GM12878 (cell line): ENCODE measurements around the gene NKG7. TPM values are rescaled to one million over a fixed set of nuclear protein-coding genes. Genes with fewer than 3 reads are reported as not detected.

Source experiments
- CHD4 ChIP-seq: fragments of 200-600 bp; sonication (generic); IDR thresholded peaks from 2 replicates; pipeline ENCODE4 v1.6.1; 2016; ENCODE audit warnings: mild to moderate bottlenecking
- CREM ChIP-seq: IDR thresholded peaks from 2 replicates; pipeline ENCODE4 v1.6.1; 2014; ENCODE audit warnings: antibody characterized with exemption, low read depth
- E2F4 ChIP-seq: IDR thresholded peaks from 2 replicates; pipeline ENCODE4 v1.6.1; 2012; ENCODE audit warnings: low read depth, low read length, improper control_type of control experiment
- ETV6 ChIP-seq, 2 experiments: fragments of 450-650 bp in 1 of 2; IDR thresholded peaks in 1 of 2; conservative IDR thresholded peaks in 1 of 2; 2 replicates each; pipeline ENCODE4 v1.6.1; 2014; ENCODE audit warnings: antibody characterized with exemption in 1 of 2, borderline replicate concordance in 1 of 2, low read depth in 1 of 2, mild to moderate bottlenecking in 1 of 2, moderate library complexity in 1 of 2
- HDAC6 ChIP-seq: fragments of 200-600 bp; sonication (generic); IDR thresholded peaks from one replicate; pipeline ENCODE4 v1.8.0; 2017; ENCODE audit warnings: antibody characterized with exemption; ENCODE audit not compliant: unreplicated experiment
- KAT2A ChIP-seq: conservative IDR thresholded peaks from 2 replicates; pipeline ENCODE4 v1.6.1; 2011; ENCODE audit warnings: low read depth, low read length; ENCODE audit not compliant: control insufficient read depth
- KLF5 ChIP-seq: fragments of 450-650 bp; IDR thresholded peaks from 2 replicates; pipeline ENCODE4 v1.6.1; 2014; ENCODE audit warnings: mild to moderate bottlenecking; ENCODE audit not compliant: partially characterized antibody
- MAX ChIP-seq: IDR thresholded peaks from 2 replicates; pipeline ENCODE4 v1.6.1; 2012; ENCODE audit warnings: low read depth, low read length, improper control_type of control experiment
- MTA3 ChIP-seq: IDR thresholded peaks from 2 replicates; pipeline ENCODE4 v1.6.1; 2012; ENCODE audit warnings: low read length, inconsistent platforms, borderline replicate concordance
- MXI1 ChIP-seq: fragments of 150-350 bp; IDR thresholded peaks from 2 replicates; pipeline ENCODE4 v1.6.1; 2011; ENCODE audit warnings: low read depth, mild to moderate bottlenecking, inconsistent platforms, low read length, improper control_type of control experiment
- PAX8 ChIP-seq: fragments of 450-650 bp; IDR thresholded peaks from 2 replicates; pipeline ENCODE4 v1.6.1; 2017; ENCODE audit warnings: mild to moderate bottlenecking, moderate library complexity
- PBX3 ChIP-seq: IDR thresholded peaks from 2 replicates; pipeline ENCODE4 v1.6.1; 2011; ENCODE audit warnings: mild to moderate bottlenecking, low read depth, low read length, moderate library complexity; ENCODE audit not compliant: insufficient replicate concordance
- PRDM15 ChIP-seq: fragments of 450-650 bp; formaldehyde crosslinking; IDR thresholded peaks from 2 replicates; pipeline ENCODE4 v1.4.0; 2020; ENCODE audit warnings: mild to moderate bottlenecking, moderate library complexity
- SPI1 ChIP-seq: IDR thresholded peaks from 2 replicates; pipeline ENCODE4 v1.6.1; 2011; ENCODE audit warnings: low read depth, mild to moderate bottlenecking, low read length, moderate library complexity, borderline replicate concordance; ENCODE audit not compliant: insufficient read depth
- SUPT20H ChIP-seq: IDR thresholded peaks from 2 replicates; pipeline ENCODE4 v1.6.1; 2011; ENCODE audit warnings: low read depth, mild to moderate bottlenecking, low read length, moderate library complexity, borderline replicate concordance; ENCODE audit not compliant: control insufficient read depth
- TCF7 ChIP-seq: IDR thresholded peaks from 2 replicates; pipeline ENCODE4 v1.6.1; 2014; ENCODE audit warnings: antibody characterized with exemption, borderline replicate concordance
- WRNIP1 ChIP-seq: IDR thresholded peaks from 2 replicates; pipeline ENCODE4 v1.6.1; 2011; ENCODE audit warnings: low read depth, low read length, improper control_type of control experiment, borderline replicate concordance
- ZBTB11 ChIP-seq: fragments of 450-650 bp; formaldehyde crosslinking; IDR thresholded peaks from 2 replicates; pipeline ENCODE4 v1.5.0; 2022; ENCODE audit warnings: mild to moderate bottlenecking, missing genetic modification characterization
- ZNF207 ChIP-seq: fragments of 450-650 bp; IDR thresholded peaks from 2 replicates; pipeline ENCODE4 v1.6.1; 2014; ENCODE audit warnings: antibody characterized with exemption, mild to moderate bottlenecking, borderline replicate concordance
- ZZZ3 ChIP-seq: IDR thresholded peaks from 2 replicates; pipeline ENCODE4 v1.6.1; 2011; ENCODE audit warnings: low read depth; ENCODE audit not compliant: control insufficient read depth, insufficient read length
- polyA plus RNA-seq, 11 experiments: library from polyadenylated mRNA; depleted of rRNA in 4 of 11; unstranded in 6 of 11; stranded (reverse) in 5 of 11; fragments of >200 nt; fragmentation: Nextera tagmentation in 4 of 11; fragmentation: Illumina TruSeq in 1 of 11; extraction: Ambion mirVana in 4 of 11; extraction: Trizol in 1 of 11; gene quantifications; 1 replicate in 1 of 11; 2 replicates in 10 of 11; pipeline versions ENCODE4 v1.2.1 to v1.2.3, GENCODE V29; 2011 to 2016; ENCODE audit warnings: inconsistent platforms in 2 of 11, missing spikeins in 2 of 11, low read depth in 1 of 11
- total RNA-seq, 4 experiments: library from RNA; depleted of rRNA in 3 of 4; stranded (reverse); fragments of >200 nt in 3 of 4; fragmentation: Illumina TruSeq in 1 of 4; extraction: Trizol in 1 of 4; gene quantifications; 2 replicates each; pipeline versions ENCODE4 v1.2.1 to v1.2.3, GENCODE V29; 2013 to 2021

NKG7 gene
- total and polyA plus RNA-seq, 10 of the 15 experiments (the other 5 are each of a cell fraction or from before 2014, with no cell fraction given): 10.0 to 48.7 (median 22.3) TPM

GRCh38 chr19:51375504-51376221 lies 3.2 kb upstream of the NKG7 start (continued):
- TF ChIP-seq ZBTB11 (CRISPR knock-in tag) (no peak), E2F4 (no peak), MTA3 (no peak), SUPT20H (no peak), CREM (peak; percentile 27; the same call in 1 of the 2 replicates), HDAC6 (no peak), PRDM15 (CRISPR knock-in tag) (no peak), PAX8 (no peak), MAX (no peak), SPI1 (no peak), ZNF207 (no peak), ZZZ3 (no peak), ETV6 (conservative IDR thresholded peaks at IDR 0.05 in 1 of 2, IDR thresholded peaks at IDR 0.05 in 1 of 2; ENCODE audit: borderline replicate concordance in 1 of 2, low read depth in 1 of 2) (no peak), CHD4 (no peak), PBX3 (no peak), WRNIP1 (no peak), TCF7 (no peak), MXI1 (no peak), KLF5 (no peak), KAT2A (no peak)
